Type B pancreatic cell (in vitro differentiated cells): Measurements from ENCODE around the gene ATRN. TPM values are rescaled to one million over a fixed set of nuclear protein-coding genes. Genes with fewer than 3 reads are reported as not detected.

Source experiments
- DNase-seq: peaks from one replicate; pipeline ENCODE4 v3.0.0; 2021; ENCODE audit warnings: mixed read lengths; ENCODE audit not compliant: unreplicated experiment; ENCODE audit errors: extremely low spot score
- H3K27ac Mint-ChIP-seq: 2 replicates; pipeline ENCODE4 v1.8.0; 2021; ENCODE audit warnings: mild to moderate bottlenecking, mixed read lengths
- H3K27me3 Mint-ChIP-seq: 2 replicates; pipeline ENCODE4 v1.8.0; 2021; ENCODE audit warnings: mixed read lengths
- H3K36me3 Mint-ChIP-seq: 2 replicates; pipeline ENCODE4 v1.8.0; 2021; ENCODE audit warnings: mixed read lengths
- H3K4me1 Mint-ChIP-seq: one replicate; pipeline ENCODE4 v1.8.0; 2021; ENCODE audit warnings: mixed read lengths; ENCODE audit not compliant: unreplicated experiment
- H3K4me3 Mint-ChIP-seq: 2 replicates; pipeline ENCODE4 v1.8.0; 2021; ENCODE audit warnings: mild to moderate bottlenecking, mixed read lengths
- H3K9me3 Mint-ChIP-seq: 2 replicates; pipeline ENCODE4 v1.8.0; 2021; ENCODE audit warnings: mixed read lengths
- CTCF ChIP-seq: fragments of 200-600 bp; sonication (generic); conservative IDR thresholded peaks from 2 replicates; pipeline ENCODE4 v1.5.0; 2021; ENCODE audit warnings: antibody characterized with exemption, mild to moderate bottlenecking
- total RNA-seq: library from RNA; stranded (reverse); gene quantifications from 2 replicates; pipeline ENCODE4 v1.2.1, GENCODE V29; 2021; ENCODE audit warnings: low replicate concordance

The ATRN gene
- total RNA-seq, 1 donor from 2014 or later, result 36.9 TPM

GRCh38 chr20:3645309-3646066, 174.7 kb downstream of the ATRN start:
- TF ChIP-seq CTCF, result no peak
- DNase-seq, result no peak
- Mint-ChIP-seq H3K4me3 (no peak overlapping the region), H3K27ac (no peak overlapping the region), H3K36me3 (peaks cover 34% of the 10 kb centered on the region), H3K4me1 (peaks cover 16% of the 10 kb centered on the region), H3K27me3 (no peaks in the 10 kb centered on the region), H3K9me3 (no peaks in the 10 kb centered on the region)

- Mint-ChIP-seq H3K27ac (no peak overlapping the region), H3K27me3 (no peaks in the 10 kb centered on the region), H3K36me3 (peaks cover 29% of the 10 kb centered on the region), H3K4me3 (no peak overlapping the region), H3K9me3 (no peaks in the 10 kb centered on the region), H3K4me1 (peaks cover 16% of the 10 kb centered on the region)
- DNase-seq, result no peak
- TF ChIP-seq CTCF, result no peak
Measured at GRCh38 chr20:3646067-3646440, 175.2 kb downstream of the ATRN start.

GRCh38 chr20:3646651-3647050, 175.8 kb downstream of the ATRN start:
- no peak for DNase-seq
- Mint-ChIP-seq H3K4me1 (peaks cover 16% of the 10 kb centered on the region), H3K9me3 (no peaks in the 10 kb centered on the region), H3K36me3 (peaks cover 29% of the 10 kb centered on the region), H3K4me3 (no peak overlapping the region), H3K27ac (no peak overlapping the region), H3K27me3 (no peaks in the 10 kb centered on the region)
- no peak for TF ChIP-seq CTCF

- DNase-seq, result no peak
- no peak overlapping the region for H3K27ac Mint-ChIP-seq
- no peak overlapping the region for H3K4me3 Mint-ChIP-seq
- peaks cover 22% of the 10 kb centered on the region for H3K36me3 Mint-ChIP-seq
- peaks cover 16% of the 10 kb centered on the region for H3K4me1 Mint-ChIP-seq
- no peaks in the 10 kb centered on the region for H3K27me3 Mint-ChIP-seq
- H3K9me3 Mint-ChIP-seq, result no peaks in the 10 kb centered on the region
- TF ChIP-seq CTCF, result no peak
Measured at GRCh38 chr20:3647473-3647872, 176.7 kb downstream of the ATRN start.

GRCh38 chr20:3648951-3649350, 178.1 kb downstream of the ATRN start:
- no peak overlapping the region for H3K4me3 Mint-ChIP-seq
- DNase-seq, result no peak
- no peak overlapping the region for H3K27ac Mint-ChIP-seq
- TF ChIP-seq CTCF, result no peak
- no peaks in the 10 kb centered on the region for H3K27me3 Mint-ChIP-seq
- no peaks in the 10 kb centered on the region for H3K9me3 Mint-ChIP-seq
- peaks cover 16% of the 10 kb centered on the region for H3K4me1 Mint-ChIP-seq
- H3K36me3 Mint-ChIP-seq, result peaks cover 21% of the 10 kb centered on the region
